HG03342 (cell line): ENCODE results near the gene CCDC85A.

Experiments used
- ATAC-seq: cut with Tn5 transposase; IDR thresholded peaks from one replicate; pipeline ENCODE4 v1.9.1; 2021; ENCODE audit warnings: mild to moderate bottlenecking, moderate library complexity; ENCODE audit not compliant: unreplicated experiment

Gene CCDC85A

GRCh38 chr2:56348392-56349210 is 164.8 kb downstream of the CCDC85A start:
- ATAC-seq: peak; percentile 62

DNA sequence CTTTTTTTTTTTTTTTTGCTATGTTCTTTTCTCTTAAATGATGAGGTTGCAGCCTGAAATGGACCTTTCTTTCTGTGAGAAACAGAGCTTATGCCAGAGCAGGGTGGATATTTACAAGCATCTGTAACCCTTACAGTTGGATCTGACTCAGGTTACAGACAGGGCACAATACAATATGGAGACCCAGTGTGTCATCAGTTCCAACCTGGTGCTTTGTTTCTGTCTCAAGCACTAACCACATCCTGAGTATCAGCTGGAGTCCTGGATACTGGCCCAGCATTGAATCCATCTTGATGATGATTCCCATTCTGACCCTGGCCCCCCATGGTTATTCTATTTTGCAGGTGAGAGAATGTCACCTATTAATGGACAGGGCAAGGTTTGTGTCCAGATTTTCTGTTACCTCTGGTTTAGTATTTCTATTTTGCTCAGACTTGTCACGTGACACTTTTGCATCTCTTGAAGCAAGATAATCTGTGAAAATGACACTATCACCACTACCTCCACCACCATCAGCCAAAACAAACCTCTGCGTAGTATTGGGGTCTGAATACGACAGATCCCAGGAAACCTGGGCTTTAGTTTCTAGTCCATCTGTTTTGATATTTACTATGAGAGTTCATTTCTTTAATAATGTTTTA is 174.0 kb downstream of the CCDC85A start:
- no peak for ATAC-seq

- no peak for ATAC-seq
These were observed 178.1 kb downstream of the CCDC85A start for GRCh38 chr2:56361844-56362243.

GRCh38 chr2:56364902-56365301 is 181.1 kb downstream of the CCDC85A start:
- no peak for ATAC-seq

DNA sequence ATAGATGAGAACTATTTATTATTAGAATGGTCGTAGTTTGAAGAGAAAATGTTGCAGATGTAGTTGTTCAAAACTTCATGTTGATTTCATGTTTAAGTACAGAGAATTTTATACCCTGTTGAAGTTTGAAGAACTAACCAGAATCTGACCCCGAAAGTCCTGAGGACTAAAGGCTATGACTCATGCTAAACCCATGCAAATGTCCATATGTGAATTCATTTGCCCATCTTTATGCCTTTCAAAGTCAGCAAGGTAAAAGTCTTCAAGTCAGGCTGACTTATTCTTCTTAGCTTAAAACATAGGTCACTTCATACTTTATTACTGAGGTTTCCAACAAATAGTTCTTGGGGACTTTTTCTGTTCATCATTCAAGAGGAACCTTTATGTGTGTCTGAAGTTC is 185.5 kb downstream of the CCDC85A start:
- no peak for ATAC-seq

DNA sequence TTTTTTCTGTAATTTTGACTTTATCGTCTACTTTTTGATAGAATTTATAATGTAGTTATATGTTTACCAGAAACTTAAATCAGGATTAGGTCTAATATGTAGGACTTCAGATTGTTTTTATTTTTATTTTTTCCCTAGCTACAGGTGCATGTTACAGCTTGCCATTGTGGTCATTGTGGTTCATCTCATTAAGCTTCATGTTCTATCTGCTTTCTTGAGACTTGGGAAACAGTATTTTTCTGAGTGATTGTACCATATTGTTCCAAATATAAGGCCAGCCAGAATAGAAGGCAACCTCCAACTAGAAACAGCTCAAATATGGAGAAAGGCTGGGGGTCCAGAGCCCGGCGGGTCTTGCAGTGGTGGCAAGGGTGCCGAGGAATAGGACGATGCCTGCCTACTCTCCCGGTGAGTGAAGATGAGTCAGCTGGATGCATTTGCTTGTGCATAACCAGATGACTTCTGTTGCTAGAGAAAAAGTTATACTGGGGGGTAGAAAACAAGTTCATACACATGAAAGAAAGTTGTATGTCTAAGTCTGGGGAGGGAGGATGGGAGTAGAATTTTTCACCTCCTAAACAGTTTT is 188.4 kb downstream of the CCDC85A start:
- no peak for ATAC-seq

DNA sequence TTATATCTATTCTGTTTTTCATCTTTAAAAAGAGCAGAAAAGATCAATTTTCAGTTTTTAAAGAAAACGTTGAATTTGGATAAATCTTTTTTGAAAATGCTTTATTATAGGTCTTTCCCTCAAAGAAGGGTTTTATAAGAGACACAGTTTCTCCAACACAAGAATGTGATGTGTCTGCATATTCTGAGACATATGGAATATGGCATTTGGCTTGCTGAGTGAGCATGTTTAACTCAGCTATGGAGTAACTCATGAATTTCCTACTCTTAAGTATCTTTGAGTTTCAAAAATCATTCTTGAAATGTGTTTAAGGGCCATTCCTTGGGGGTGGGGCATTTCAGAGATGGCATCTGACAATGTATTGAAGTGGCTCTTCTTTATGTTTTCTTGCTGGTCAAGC is 191.5 kb downstream of the CCDC85A start:
- ATAC-seq: no peak

DNA sequence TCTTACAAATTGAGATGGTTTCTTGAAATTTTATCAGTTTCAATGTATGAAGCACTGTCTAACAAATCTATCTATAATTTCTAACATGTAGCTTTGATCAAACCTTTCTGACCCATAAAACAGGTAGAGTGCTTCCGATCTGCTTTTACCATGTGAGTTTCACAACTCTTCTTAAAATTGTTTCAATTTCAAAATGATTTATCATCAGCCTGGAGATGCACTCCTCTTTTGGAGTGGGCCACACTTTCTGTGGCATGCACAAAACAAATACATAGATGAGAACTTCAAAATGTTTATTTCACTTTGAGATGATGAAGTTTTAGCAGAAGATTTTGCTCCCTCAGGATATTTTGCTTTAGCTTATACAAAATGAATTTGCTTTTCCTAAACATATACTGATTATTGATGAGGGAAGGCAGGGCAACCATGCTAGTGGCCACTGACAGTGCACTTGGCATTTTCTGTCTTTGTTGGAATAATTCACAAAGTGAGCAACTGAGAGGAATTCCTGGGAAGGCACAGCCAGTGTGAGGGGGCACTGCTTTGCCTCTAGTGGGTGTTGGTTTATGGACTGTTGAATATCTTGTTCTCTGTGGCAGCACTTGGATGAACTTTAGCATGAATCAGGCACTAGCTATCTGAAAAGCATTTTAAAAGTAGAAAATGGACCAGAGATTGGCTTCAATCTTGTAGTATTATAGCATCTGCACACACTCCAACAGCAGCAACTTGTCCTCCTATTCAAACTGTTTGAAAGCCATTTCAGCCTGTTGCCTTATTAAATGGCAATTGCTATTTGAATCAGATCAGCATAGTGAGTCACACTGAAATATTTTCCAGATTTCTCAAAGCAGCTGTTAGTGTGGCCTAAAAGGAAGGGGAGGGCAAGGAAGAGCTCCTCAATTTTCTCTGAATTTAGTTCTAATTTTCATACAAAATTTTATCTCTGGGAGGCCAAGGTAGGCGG is 193.2 kb downstream of the CCDC85A start:
- ATAC-seq: no peak

DNA sequence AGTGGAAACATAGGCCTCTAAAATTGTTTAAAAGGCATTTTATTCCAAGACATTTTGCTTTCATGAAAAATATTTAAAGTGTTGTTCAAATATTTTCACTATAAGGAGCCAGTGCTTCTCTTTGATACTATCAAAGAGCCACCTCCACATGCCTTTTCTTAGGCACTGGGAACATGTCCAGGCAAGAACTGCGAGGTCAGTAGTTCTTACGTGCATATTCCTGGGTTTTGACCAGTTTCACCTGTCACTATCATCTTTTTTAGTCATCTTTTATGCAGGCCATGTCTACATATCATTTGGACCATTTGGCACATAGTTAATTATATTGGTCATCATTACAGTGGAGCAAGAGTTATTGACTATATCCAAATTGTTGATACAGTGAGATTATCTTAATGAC is 195.3 kb downstream of the CCDC85A start:
- ATAC-seq: no peak

DNA sequence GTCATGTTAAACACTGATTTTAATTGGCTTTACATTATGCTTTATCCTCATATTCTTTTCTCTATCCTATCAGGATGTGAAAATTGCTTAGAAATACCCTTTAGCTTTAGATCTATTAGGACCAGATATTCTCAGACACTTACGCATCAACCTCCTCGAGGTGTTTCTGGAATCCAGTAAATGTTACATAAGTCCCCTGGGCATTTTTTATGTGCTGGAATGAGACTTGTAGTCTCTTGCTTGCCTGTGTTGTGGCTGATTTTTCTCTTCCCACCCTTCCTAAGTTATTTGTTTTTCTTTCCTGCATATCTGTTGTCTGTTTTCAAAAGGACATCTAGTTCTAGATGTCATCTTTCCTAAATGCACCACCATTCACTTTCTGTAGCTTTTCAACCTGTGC is 197.1 kb downstream of the CCDC85A start:
- no peak for ATAC-seq

- no peak for ATAC-seq
These were observed 198.7 kb downstream of the CCDC85A start for GRCh38 chr2:56382466-56382865.

DNA sequence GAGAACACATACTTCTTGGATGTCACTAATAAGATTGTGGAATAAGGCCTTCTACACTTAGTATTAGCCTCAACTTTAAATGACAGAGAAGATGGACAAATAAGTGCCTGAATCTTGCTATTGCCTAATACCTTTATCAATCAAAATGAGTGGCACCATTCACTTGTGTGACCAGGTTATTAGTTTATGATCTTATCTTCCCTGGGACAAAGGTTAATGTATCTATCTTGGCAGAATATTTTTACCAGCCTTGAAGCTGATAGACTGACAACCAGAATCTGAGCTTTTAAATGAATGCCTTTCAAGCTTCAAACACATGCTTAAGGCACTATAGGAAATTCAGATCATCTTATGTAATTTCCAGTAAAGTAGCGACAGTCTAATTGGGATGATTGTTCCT is 202.9 kb downstream of the CCDC85A start:
- no peak for ATAC-seq

DNA sequence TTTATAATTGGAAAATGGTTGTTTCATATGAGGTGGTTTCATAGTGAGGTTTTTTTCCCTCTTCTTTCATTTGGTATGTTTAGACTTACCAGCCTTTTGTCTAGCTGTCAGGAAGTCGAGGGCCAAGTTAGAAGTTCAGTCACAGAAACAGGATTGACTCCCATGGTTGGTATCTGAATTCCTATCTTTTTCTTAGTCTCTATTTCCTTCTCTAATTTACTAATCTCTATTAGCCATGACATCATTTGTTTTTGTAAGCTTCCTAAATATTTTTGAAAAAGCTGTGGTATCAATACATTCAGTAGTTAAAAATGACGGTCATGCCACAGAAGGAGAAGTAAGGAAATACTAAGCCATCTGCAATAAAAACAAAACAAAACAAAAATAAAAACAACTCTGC is 206.9 kb downstream of the CCDC85A start:
- ATAC-seq: no peak

- no peak for ATAC-seq
These were observed 226.3 kb downstream of the CCDC85A start for GRCh38 chr2:56410140-56410539.

GRCh38 chr2:56416500-56417176 is 232.8 kb downstream of the CCDC85A start:
- no peak for ATAC-seq
